GM12892 (cell line): ENCODE results near the gene VPS8.

Experiments
- POLR2A ChIP-seq: IDR thresholded peaks from 2 replicates; pipeline ENCODE4 v1.6.1; 2011; ENCODE audit warnings: low read depth, low read length, control low read depth
- POLR2AphosphoS5 ChIP-seq: IDR thresholded peaks from 2 replicates; pipeline ENCODE4 v1.6.1; 2011; ENCODE audit warnings: low read depth, low read length, control low read depth
- TAF1 ChIP-seq: IDR thresholded peaks from 2 replicates; pipeline ENCODE4 v1.6.1; 2011; ENCODE audit warnings: low read depth, mild to moderate bottlenecking, control low read depth, low read length, borderline replicate concordance

- no peak for TF ChIP-seq POLR2AphosphoS5
- TF ChIP-seq TAF1: no peak
- no peak for TF ChIP-seq POLR2A
These were observed 38.2 kb downstream of the VPS8 start for GRCh38 chr3:184850201-184850600.
